ENCODE results near the gene S100A16.
"Not testable (repeated sequence)": the region's sequence is repeated elsewhere in the genome, so short reads cannot be mapped to it uniquely, and the experiment has no call there.

Gene S100A16

DNA sequence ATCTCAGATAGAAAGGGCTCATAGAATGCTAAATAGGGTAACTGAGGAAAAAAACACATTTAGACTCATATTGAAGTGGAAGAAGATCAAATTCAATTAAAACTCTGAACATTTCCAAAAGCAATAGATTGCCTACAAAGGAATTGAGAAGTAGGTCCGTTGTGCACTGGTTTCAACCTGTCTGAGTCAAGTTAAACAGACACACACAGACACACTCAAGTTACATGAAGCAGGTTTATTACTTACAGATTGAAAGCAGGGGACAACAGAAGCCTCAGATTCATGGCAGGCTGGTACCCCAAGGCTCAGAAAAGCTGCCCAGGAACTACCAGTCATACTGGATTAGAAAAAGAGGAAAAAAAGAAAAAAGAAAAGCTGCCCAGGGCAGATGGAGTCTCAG, 26.6 kb downstream of the S100A16 start:
- DNase-seq (ENCODE audit: low read depth, low spot score) = no peak

DNA sequence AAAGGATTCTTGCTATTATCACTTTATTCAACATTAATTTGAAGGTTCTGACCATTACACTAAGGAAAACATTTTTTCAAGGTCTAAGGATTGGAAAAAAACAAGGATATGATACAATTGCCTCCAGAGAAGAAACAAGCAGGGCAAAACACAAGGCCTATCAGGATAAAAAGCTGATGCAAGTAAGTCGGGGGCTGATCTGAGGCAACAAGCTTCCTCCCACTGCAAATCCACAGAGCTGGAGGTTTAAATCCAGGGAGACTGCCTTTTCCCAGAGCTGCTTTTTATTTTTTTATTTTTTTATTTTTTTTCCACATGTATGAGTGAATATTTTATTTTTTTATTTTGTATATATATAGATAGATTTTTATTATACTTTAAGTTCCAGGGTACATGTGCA, 27.9 kb downstream of the S100A16 start:
- DNase-seq (ENCODE audit: low read depth, low spot score) = no peak

DNA sequence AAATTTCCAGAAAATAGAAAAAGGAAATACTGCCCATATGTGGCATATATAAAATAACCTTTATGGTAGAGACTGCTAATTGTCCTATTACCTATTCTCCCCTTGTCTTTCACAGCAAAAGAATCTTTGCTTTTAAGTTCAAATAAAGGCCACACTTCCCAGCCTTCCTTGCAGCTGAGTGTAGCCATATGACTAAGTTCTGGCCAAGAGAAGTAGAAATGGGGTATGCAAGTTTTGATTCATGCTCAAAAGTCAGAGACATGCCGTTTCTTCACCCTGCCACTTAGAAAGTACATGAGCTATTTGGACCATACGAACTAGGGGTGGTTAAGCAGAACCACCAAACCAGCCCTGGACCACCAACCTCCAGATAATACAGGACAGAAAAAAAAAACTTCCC, 29.0 kb downstream of the S100A16 start:
- DNase-seq (ENCODE audit: low read depth, low spot score) = no peak

DNA sequence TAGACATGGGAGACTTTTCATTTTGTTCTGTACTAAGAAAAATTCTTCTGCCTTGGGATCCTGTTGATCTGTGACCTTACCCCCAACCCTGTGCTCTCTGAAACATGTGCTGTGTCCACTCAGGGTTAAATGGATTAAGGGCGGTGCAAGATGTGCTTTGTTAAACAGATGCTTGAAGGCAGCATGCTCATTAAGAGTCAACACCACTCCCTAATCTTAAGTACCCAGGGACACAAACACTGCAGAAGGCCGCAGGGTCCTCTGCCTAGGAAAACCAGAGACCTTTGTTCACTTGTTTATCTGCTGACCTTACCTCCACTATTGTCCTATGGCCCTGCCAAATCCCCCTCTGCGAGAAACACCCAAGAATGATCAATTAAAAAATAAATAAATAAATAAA, 29.4 kb downstream of the S100A16 start:
- not testable (repeated sequence) for DNase-seq (ENCODE audit: low read depth, low spot score)

DNA sequence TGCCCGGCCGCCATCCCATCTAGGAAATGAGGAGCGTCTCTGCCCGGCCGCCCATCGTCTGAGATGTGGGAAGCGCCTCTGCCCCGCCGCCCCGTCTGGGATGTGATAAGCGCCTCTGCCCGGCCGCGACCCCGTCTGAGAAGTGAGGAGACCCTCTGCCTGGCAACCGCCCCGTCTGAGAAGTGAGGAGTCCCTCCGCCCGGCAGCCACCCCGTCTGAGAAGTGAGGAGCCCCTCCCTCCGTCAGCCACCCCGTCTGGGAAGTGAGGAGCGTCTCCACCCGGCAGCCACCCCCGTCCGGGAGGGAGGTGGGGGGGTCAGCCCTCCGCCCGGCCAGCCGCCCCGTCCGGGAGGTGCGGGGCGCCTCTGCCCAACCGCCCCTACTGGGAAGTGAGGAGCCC, 30.1 kb downstream of the S100A16 start:
- DNase-seq (ENCODE audit: low read depth, low spot score) = not testable (repeated sequence)

DNA sequence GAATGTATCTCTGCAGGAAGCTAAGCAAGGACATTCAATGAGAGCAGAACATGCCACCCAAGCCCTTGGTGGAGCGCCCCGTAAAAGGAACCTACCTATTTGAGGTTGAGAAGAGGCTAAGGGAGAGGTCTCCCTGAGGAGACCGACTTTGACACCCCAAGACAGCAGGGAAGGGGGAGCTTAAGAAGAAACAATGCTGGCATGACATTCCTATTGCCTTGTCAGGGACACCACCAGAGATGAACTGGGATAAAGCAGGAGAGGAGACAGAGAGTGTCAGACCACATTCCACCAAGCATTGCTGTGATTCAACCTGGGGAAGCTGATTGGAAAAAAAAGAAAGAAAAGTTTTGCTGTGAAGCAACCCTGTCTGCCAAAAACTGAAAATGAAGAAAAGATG, 34.0 kb downstream of the S100A16 start:
- peak; percentile 31 for DNase-seq (ENCODE audit: low read depth, low spot score)

DNA sequence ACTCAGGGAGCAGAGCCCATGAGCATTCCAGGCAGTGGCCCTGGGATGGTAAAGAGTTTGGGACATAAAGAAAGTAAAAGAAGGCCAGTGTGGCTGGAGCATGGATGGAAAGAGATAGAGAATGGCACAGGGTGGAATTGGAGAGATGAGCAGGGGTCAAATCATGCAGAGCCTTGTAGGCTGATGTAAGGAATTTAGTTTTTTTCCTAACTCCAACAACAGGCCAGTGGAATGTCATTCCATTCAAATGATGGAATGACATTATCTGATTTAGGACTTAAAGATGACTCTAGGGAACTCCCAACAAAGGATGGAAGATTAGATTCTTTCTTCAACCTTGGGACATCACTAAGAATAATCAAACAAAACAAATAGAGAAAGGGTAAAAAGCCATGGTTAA, 34.4 kb downstream of the S100A16 start:
- no peak for DNase-seq (ENCODE audit: low read depth, low spot score)

DNA sequence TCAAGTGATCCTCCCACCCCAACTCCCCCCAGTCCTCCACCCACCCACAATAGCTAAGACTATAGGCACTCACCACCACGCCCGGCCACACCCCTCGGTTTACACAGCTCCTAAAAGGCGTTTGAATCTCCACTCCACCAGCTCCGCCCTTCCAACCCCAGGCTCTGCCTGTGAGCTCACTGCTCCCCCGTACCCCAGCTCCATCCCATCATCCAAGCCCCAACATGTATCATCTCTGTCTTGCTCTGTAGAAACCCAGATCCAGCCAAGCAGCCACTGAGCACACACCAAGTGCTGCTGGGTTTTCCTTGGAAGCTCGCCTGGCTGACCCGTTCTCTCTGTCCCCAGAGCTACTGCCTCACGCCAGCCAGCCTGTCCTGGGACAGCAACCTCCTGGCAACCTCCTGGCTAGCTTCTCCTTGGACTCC, 35.3 kb downstream of the S100A16 start:
- no peak for DNase-seq (ENCODE audit: low read depth, low spot score)

DNA sequence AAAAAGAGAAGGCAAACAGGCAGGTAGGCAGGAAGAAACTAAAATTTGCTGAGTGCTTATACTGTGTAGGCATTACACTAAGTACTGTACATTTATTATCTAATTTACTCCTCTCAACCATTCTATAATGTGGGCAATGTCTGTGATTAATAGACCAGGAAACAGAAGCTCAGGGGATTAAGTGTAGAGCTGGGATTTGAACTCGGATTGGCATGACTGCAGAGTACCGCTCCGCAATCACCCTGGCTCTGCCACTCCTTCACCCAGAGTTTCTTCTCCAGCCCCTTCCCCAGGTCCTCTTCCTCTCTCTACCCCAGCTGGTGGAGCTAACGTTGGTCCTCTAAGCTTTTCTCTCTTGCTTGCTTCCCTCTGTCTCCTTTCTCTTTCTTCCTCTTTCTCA, 35.8 kb downstream of the S100A16 start:
- no peak for DNase-seq (ENCODE audit: low read depth, low spot score)

DNA sequence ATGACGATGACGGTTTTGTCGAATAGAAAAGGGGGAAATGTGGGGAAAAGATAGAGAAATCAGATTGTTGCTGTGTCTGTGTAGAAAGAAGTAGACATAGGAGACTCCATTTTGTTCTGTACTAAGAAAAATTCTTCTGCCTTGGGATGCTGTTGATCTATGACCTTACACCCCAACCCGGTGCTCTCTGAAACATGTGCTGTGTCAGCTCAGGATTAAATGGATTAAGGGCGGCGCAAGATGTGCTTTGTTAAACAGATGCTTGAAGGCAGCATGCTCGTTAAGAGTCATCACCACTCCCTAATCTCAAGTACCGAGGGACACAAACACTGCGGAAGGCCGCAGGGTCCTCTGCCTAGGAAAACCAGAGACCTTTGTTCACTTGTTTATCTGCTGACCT, 37.4 kb downstream of the S100A16 start:
- DNase-seq (ENCODE audit: low read depth, low spot score) = not testable (repeated sequence)

DNA sequence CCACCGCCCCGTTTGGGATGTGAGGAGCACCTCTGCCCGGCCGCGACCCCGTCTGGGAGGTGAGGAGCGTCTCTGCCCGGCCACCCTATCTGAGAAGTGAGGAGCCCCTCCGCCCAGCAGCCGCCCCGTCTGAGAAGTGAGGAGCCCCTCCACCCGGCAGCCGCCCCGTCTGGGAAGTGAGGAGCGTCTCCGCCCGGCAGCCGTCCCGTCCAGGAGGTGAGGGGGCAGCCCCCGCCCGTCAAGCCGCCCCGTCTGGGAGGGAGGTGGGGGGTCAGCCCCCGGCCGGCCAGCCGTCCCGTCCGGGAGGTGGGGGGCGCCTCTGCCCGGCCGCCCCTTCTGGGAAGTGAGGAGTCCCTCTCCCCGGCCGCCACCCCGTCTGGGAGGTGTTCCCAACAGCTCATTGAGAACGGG, 37.9 kb downstream of the S100A16 start:
- DNase-seq (ENCODE audit: low read depth, low spot score) = not testable (repeated sequence)

DNA sequence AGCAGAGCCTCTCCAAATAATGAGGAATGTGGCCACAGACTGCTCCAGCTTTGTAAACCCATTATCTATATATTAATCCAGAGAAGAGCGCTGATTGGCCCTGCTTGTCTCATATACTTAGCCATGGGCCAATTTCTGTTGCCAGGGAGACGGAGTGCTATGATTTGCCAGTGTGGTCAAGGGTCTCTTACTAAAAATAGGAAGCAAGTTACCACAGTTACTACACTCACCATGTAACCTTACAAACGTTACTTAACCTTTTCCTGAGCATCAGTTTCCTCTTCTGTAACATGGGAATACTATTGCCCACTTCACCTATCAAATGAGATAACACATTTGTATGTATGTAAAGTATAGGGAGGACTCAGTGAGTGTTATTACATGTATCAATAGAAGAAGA, 39.6 kb downstream of the S100A16 start:
- no peak for DNase-seq (ENCODE audit: low read depth, low spot score)

DNA sequence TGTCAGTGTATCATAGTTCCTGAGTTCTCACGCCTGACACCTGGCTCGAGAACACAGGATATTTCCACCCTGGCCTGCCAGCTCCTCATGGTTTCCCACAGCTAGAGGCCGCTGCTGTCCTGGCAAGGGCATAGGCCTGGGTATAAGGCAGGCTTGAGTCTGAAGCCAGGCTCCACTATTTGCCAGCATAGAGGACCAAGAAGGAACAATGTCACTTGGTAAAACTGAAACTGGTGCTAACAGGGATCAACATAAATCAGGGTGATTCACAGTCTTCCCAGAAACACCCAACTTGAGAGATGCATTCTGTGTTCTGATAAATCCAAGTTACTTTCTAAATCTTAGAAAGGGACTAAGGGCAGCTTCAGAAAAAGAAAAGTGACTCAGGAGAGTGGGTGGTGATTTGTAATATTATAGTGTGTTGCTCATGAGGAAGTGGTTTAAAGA, 40.3 kb downstream of the S100A16 start:
- DNase-seq (ENCODE audit: low read depth, low spot score) = peak; percentile 64

DNA sequence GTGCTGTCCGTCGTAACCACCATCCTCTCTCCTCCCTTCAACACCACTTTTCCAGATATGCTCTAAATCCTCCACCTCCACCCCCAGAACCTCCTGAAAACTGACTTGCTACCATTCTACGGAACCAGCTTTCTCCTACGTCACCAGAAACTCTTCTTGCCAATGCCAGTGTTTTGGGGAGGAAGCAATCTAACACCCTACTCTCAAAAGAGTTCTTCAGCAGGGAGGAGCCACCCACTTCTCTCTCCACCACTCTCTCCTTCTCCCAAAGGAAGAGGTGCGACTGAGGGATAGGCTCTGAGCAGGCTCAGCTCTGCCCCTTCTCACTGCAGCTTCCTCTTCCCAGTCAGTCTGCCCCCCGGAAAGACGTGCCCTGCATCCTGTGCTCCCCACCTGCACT, 41.2 kb downstream of the S100A16 start:
- DNase-seq (ENCODE audit: low read depth, low spot score) = no peak

DNA sequence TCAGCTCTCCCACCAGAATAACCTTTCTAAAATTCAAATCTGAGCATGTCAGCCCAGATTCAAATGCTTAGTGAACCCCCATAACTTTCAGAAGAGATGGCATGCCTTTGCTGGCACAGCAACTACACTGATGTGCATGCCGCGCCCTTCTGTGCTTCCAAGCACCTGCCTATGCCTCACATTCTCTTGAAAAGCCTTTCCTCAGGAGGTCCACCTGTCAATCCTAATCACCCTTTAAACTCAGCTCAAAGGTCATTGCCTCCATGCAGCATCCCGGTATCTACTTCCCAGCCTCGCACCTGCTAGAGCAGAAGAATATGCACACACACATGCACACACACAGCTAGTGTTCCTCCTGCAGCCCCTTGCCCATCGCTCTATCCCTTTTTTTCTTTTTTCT, 42.1 kb downstream of the S100A16 start:
- no peak for DNase-seq (ENCODE audit: low read depth, low spot score)

DNA sequence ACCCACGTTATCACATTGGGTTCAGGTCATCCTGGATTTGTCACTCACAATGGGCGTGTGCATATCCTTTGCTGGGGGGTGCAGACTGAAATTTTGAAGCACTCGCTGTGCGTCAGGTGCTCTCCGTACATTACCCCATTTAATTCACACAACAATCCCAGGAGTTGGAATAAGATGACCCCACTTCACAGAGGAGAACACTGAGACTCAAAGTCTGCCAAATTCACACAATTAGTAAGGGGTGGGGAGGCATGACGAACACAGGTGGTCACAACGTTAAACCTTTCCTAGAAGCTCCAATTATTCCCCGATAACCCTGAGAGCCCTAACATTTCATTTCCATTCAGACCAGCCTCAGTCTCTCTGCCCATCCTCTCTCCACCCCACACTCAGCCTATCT, 43.5 kb downstream of the S100A16 start:
- DNase-seq (ENCODE audit: low read depth, low spot score) = no peak

DNA sequence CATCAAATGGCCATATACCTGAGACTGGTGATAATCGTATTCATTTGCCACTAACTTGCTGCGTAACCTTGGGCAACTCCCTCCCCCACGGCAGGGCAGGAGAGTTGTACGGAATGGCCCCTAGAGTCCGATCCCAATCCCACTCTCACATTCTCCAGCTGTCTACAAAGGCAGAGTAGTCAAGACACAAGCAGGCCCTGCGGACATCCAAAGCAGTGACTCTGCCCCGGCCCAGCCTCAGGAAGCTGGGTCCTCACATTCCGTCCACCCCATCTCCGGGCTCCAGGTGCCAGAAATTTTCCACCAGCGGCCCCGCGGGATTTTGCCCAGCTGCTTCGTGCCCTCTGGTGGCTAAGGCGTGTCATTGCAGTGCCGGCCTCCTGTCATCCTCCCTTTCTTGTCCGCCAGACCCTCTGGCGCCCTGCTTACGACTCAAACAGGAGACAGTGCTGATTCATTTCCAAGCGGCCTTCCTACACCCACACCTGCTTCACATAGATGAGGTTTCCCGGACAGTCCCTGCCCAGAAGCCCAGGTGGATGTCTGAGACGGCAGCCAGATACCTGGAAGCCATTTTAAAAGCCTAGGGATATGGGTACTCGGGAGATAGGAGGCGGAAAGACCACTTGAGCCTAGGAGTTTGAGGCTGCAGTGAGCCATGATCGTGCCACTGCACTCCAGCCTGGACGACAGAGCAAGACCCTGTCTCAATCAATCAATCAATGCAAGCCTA, 44.4 kb downstream of the S100A16 start:
- DNase-seq (ENCODE audit: low read depth, low spot score) = peak; percentile 98

DNA sequence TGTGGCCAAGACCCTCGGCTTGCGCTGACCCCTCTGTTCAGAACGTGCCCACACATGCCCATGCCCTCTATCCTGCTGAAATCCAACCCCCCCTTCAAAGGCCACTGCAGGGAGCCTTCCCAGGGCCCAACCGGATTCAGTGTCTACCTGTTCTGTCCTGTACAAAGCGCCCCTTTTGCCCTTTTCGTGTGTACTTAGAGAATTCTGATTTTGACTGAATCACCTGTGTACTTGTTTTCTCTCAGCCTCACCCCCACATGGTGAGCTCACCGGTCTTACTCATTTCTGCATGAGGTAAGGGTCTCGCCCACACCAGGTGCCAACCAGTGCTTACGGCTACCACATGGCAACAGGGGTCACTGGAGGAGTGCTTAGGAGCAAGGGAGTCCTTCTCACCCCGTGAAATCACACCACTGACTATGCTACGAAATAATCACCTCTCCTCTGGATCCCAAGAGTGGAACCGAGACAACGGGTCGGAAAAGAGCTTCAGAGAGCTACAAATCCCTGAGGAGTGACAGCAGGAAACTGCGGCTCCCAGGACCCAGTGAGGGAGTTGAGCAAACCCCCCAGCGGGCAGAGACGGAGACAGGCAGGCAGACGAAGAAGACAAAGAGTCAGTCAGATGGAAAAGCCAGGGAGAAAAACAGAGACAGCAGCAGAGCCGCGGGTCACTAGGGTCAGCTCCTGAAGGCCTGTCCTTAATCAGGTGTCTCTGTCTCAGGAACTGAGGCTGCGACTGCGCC, 45.1 kb downstream of the S100A16 start:
- DNase-seq (ENCODE audit: low read depth, low spot score) = peak; percentile 84

DNA sequence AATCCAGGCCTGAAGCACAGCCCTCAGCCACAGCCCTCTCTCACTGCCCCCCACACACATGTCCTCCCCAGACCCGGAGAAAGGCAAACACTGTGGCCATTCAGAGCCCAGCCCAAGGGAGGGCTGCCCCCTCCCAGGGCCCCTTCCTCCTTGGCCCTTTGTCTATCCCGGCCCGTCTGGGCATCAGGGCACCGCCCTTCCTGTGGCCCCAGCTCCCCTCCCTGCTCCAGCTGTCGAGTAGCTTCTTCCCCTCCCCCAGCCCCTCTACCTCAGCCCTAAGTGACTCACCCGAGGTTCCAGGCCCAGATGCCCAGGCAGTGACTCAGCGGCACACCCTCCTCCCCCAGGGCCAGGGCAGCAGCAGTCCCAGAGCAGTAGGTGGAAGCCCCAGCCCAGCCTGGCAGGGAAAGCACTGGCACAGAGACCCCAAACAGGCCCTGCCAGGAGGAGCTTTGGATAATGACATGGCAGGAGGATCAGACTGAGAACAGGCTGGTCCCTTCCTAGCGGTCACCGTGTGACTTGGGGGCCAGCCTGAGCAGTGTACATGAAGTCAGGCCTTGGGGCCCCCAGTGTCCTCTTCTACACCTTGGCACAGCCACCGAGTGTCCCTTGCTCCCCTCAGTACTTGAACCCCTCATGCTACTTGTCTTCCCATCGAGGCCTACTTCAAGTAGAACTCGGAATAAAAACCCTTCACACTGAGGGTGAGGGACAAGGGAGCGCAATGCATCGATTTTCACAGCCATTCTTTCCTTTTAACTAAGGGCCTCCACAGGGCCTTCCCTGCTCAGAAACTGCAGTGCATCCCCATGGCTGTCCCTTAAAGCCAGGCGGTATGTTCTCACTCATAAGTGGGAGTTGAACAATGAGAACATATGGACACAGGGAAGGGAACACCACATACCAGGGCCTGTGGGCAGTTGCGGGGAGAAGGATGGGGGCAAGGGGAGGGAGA, 46.2 kb downstream of the S100A16 start:
- DNase-seq (ENCODE audit: low read depth, low spot score) = peak; percentile 95

DNA sequence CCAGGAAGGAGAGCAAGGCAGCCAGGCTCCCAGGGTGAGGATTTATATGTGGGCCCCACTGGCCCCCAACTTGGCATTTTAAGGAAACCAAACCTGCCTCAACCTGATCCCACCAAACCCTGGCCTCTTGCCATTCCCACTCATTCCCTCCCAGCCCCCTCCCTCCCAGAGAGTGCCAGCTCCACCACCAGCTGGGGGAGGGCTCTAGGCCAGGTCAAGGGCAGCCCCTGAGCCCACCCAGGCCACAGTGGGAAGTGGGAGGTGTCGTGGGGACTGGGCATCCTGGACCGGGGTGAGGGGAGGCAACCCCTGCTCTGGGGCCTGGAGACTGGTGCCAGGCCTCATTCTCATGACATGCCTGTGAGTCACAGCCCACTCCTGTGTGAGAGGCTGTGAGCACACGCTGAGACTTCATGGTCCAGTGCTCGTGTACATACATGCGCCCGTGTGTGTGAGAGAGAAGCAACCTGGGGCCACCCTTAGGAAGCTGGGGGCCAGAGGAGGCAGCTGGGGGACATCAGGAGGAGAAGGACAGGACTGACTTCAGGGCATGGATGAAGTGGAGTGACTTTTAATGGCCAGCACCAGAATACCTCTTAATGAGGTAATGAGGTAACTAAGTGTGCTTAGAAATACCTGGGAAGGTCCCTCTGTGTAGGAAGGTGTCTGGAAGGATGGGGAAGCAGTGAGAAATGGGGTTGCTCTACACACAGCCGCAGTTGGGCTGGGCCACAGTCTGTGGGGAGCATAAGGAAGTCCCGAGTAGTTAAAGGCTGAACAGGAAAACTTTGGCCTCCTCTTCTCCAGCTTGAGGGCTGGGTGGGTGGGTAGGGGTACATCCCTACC, 47.2 kb downstream of the S100A16 start, which contains the start of gene S100A2:
S100A2 (minus strand) TSS at position 316 of the 846 bp plus-strand sequence. CDS start 1,967 bp downstream, outside the sequence.
- no peak for DNase-seq (ENCODE audit: low read depth, low spot score)

DNA sequence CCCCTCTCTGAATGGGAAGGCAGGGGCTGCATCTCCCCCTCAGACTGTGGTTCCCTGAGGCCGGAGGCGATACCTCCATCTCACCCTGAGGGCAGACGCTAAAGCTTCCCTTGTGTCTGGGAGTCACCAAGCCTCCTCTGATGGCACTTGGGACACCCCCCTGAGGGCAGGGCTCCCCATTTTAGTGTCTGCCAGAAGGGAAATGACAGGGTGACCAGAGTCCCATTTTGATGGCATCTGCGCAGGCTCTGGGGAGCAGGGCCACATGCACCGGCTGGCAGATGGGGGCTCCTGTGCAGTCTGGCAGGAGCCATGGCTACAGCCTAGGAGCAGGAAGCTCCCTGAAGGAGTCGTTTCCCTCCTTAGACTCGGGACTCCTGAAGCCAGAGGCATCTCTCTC, 48.9 kb downstream of the S100A16 start:
- DNase-seq (ENCODE audit: low read depth, low spot score) = no peak

All from ELF-1 (cell line).